ENCODE measurements around the gene PKP4. TPM values are rescaled to one million over a fixed set of nuclear protein-coding genes. Genes with fewer than 3 reads are reported as not detected.
A peak's percentile ranks its signal among the peaks of the same experiment; 100 is the strongest.

The PKP4 gene
- total RNA-seq, 1 donor from 2014 or later: 83.9 TPM

DNA sequence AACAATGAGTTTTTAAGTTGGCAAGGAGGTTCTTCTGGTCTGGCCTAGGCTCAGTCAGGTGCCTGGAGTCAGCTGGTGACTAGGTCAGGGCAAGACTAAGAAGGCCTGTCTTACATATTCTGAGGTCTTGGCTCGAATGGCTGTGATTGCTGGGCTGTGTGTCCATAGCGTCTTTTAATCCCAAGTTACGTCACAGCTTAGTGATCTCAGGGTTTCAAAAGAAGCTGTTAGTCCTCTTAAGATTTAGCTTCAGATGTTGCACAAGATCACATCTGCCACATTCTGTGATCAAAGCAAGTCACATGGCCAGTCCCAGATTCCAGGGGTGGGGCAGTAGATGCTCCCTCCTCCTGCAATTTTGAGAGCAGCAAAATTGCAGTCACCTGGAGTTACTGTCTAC lies 61.3 kb downstream of the PKP4 start:
- Mint-ChIP-seq H3K9me3 (peaks cover 25% of the 10 kb centered on the region), H3K36me3 (peaks cover 36% of the 10 kb centered on the region), H3K4me1 (peaks cover 8% of the 10 kb centered on the region), H3K27me3 (ENCODE audit: insufficient read depth, low read depth) (peaks cover 3% of the 10 kb centered on the region), H3K27ac (no peak overlapping the region), H3K4me3 (no peak overlapping the region)
- Histone ChIP-seq H3K27ac (no peak overlapping the region), H3K79me2 (ENCODE audit: low read depth) (peaks cover 84% of the 10 kb centered on the region), H2AFZ (replicated peaks) (no peak overlapping the region), H4K20me1 (ENCODE audit: low read depth) (peaks cover 14% of the 10 kb centered on the region), H3F3A (ENCODE audit: low read depth) (no peaks in the 10 kb centered on the region), H3K4me2 (no peak overlapping the region), H3K4me1 (peaks cover 3% of the 10 kb centered on the region), H3K27me3 (no peaks in the 10 kb centered on the region), H3K36me3 (peaks cover 6% of the 10 kb centered on the region), H3K9me3 (ENCODE audit: low read depth) (no peaks in the 10 kb centered on the region), H3K4me3 (no peak overlapping the region), H3K9ac (no peak overlapping the region)
- TF ChIP-seq, protein P1, sequence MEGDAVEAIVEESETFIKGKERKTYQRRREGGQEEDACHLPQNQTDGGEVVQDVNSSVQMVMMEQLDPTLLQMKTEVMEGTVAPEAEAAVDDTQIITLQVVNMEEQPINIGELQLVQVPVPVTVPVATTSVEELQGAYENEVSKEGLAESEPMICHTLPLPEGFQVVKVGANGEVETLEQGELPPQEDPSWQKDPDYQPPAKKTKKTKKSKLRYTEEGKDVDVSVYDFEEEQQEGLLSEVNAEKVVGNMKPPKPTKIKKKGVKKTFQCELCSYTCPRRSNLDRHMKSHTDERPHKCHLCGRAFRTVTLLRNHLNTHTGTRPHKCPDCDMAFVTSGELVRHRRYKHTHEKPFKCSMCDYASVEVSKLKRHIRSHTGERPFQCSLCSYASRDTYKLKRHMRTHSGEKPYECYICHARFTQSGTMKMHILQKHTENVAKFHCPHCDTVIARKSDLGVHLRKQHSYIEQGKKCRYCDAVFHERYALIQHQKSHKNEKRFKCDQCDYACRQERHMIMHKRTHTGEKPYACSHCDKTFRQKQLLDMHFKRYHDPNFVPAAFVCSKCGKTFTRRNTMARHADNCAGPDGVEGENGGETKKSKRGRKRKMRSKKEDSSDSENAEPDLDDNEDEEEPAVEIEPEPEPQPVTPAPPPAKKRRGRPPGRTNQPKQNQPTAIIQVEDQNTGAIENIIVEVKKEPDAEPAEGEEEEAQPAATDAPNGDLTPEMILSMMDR (IDR thresholded peaks at IDR 0.05): no peak
- TF ChIP-seq EZH2phosphoT487 (IDR thresholded peaks at IDR 0.05) (no peak), EZH2 (IDR thresholded peaks at IDR 0.05) (no peak)
- peak; percentile 9 for DNase-seq (ENCODE audit: low spot score)

GRCh38 chr2:158519481-158519880 lies 62.7 kb downstream of the PKP4 start:
- H3K4me2 ChIP-seq: no peak overlapping the region
- no peak overlapping the region for H3K4me3 Mint-ChIP-seq
- H3K4me1 Mint-ChIP-seq: peaks cover 8% of the 10 kb centered on the region
- peaks cover 28% of the 10 kb centered on the region for H3K36me3 Mint-ChIP-seq
- H3K9me3 Mint-ChIP-seq: peaks cover 25% of the 10 kb centered on the region
- H2AFZ ChIP-seq (replicated peaks): no peak overlapping the region
- H3K4me1 ChIP-seq: peaks cover 3% of the 10 kb centered on the region
- H4K20me1 ChIP-seq (ENCODE audit: low read depth): peaks cover 14% of the 10 kb centered on the region
- H3K36me3 ChIP-seq: peaks cover 6% of the 10 kb centered on the region
- no peaks in the 10 kb centered on the region for H3K27me3 ChIP-seq
- no peak overlapping the region for H3K27ac ChIP-seq
- TF ChIP-seq, protein P1 (IDR thresholded peaks at IDR 0.05): no peak
- TF ChIP-seq EZH2 (IDR thresholded peaks at IDR 0.05) (no peak), EZH2phosphoT487 (IDR thresholded peaks at IDR 0.05) (no peak)
- H3K27me3 Mint-ChIP-seq (ENCODE audit: insufficient read depth, low read depth): peaks cover 3% of the 10 kb centered on the region
- no peaks in the 10 kb centered on the region for H3K9me3 ChIP-seq (ENCODE audit: low read depth)
- no peaks in the 10 kb centered on the region for H3F3A ChIP-seq (ENCODE audit: low read depth)
- no peak for DNase-seq (ENCODE audit: low spot score)
- H3K79me2 ChIP-seq (ENCODE audit: low read depth): peaks cover 73% of the 10 kb centered on the region
- no peak overlapping the region for H3K4me3 ChIP-seq
- H3K9ac ChIP-seq: no peak overlapping the region
- H3K27ac Mint-ChIP-seq: no peak overlapping the region

- no peaks in the 10 kb centered on the region for H3F3A ChIP-seq (ENCODE audit: low read depth)
- Mint-ChIP-seq H3K27me3 (ENCODE audit: insufficient read depth, low read depth) (no peaks in the 10 kb centered on the region), H3K36me3 (peaks cover 6% of the 10 kb centered on the region), H3K9me3 (peaks cover 2% of the 10 kb centered on the region), H3K4me1 (no peaks in the 10 kb centered on the region), H3K4me3 (no peak overlapping the region), H3K27ac (no peak overlapping the region)
- H3K79me2 ChIP-seq (ENCODE audit: low read depth): peaks cover 13% of the 10 kb centered on the region
- H3K4me1 ChIP-seq: no peaks in the 10 kb centered on the region
- no peak overlapping the region for H2AFZ ChIP-seq (replicated peaks)
- no peak overlapping the region for H3K9ac ChIP-seq
- DNase-seq (ENCODE audit: low spot score): no peak
- H3K4me3 ChIP-seq: no peak overlapping the region
- H3K27ac ChIP-seq: no peak overlapping the region
- no peaks in the 10 kb centered on the region for H4K20me1 ChIP-seq (ENCODE audit: low read depth)
- TF ChIP-seq EZH2 (IDR thresholded peaks at IDR 0.05) (no peak), EZH2phosphoT487 (IDR thresholded peaks at IDR 0.05) (no peak)
- TF ChIP-seq, protein P1 (IDR thresholded peaks at IDR 0.05): no peak
- H3K36me3 ChIP-seq: no peaks in the 10 kb centered on the region
- H3K4me2 ChIP-seq: no peak overlapping the region
- H3K27me3 ChIP-seq: no peaks in the 10 kb centered on the region
- H3K9me3 ChIP-seq (ENCODE audit: low read depth): no peaks in the 10 kb centered on the region
Observed at GRCh38 chr2:158529379-158530259, 72.9 kb downstream of the PKP4 start.
